CD4-positive, CD25-positive, alpha-beta regulatory T cell (primary cell): ENCODE results near the gene PPP2R5D. TPM values are rescaled to one million over a fixed set of nuclear protein-coding genes. Genes with fewer than 3 reads are reported as not detected.
A peak's percentile ranks its signal among the peaks of the same experiment; 100 is the strongest.

Source experiments
- ATAC-seq, 2 donors: fragments of 150-1000 bp; cut with Tn5 transposase; one replicate each; pipeline ENCODE4 v1.10.0; 2021; ENCODE audit warnings: low read depth in 2 of 2, moderate number of reproducible peaks in 2 of 2, moderate library complexity in 1 of 2
- DNase-seq, 3 donors: peaks; one replicate each; pipeline versions ENCODE4 v3.0.0 to v3.0.0-alpha.2; 2012 to 2022; ENCODE audit warnings: mixed read lengths in 1 of 3
- H3K27ac ChIP-seq: one replicate; pipeline ENCODE4 v1.7.0; 2013; ENCODE audit warnings: mild to moderate bottlenecking, low read length; ENCODE audit not compliant: insufficient read depth, poor library complexity, severe bottlenecking
- H3K27me3 ChIP-seq: one replicate; pipeline ENCODE4 v1.7.0; 2013; ENCODE audit warnings: low read length; ENCODE audit not compliant: control insufficient read depth, insufficient read depth
- H3K36me3 ChIP-seq: one replicate; pipeline ENCODE4 v1.7.0; 2013; ENCODE audit warnings: mild to moderate bottlenecking, low read length, moderate library complexity; ENCODE audit not compliant: control insufficient read depth, insufficient read depth
- H3K4me1 ChIP-seq: 2 replicates; pipeline ENCODE4 v1.7.0; 2013; ENCODE audit warnings: mild to moderate bottlenecking, low read length; ENCODE audit not compliant: insufficient read depth, control insufficient read depth, poor library complexity, severe bottlenecking
- H3K4me3 ChIP-seq: one replicate; pipeline ENCODE4 v1.7.0; 2013; ENCODE audit warnings: low read depth, mild to moderate bottlenecking, low read length, moderate library complexity
- H3K9me3 ChIP-seq, 2 experiments: 1 replicate in 1 of 2; 2 replicates in 1 of 2; pipeline ENCODE4 v1.7.0; 2013; ENCODE audit warnings: low read length in 2 of 2, mild to moderate bottlenecking in 1 of 2, moderate library complexity in 1 of 2; ENCODE audit not compliant: control insufficient read depth in 2 of 2
- H3K27ac Mint-ChIP-seq, 3 donors: one replicate each; pipeline ENCODE4 v1.8.0; 2020 to 2022; ENCODE audit warnings: mild to moderate bottlenecking in 3 of 3, mixed read lengths in 3 of 3, moderate library complexity in 2 of 3
- H3K27me3 Mint-ChIP-seq: one replicate; pipeline ENCODE4 v1.8.0; 2022; ENCODE audit warnings: mild to moderate bottlenecking, mixed read lengths
- H3K36me3 Mint-ChIP-seq: one replicate; pipeline ENCODE4 v1.8.0; 2020; ENCODE audit warnings: mixed read lengths
- H3K4me1 Mint-ChIP-seq, 4 donors: one replicate each; pipeline ENCODE4 v1.8.0; 2020 to 2022; ENCODE audit warnings: mixed read lengths in 4 of 4, mild to moderate bottlenecking in 1 of 4
- H3K4me3 Mint-ChIP-seq, 4 donors: one replicate each; pipeline ENCODE4 v1.8.0; 2020 to 2022; ENCODE audit warnings: mild to moderate bottlenecking in 4 of 4, mixed read lengths in 4 of 4, moderate library complexity in 3 of 4
- H3K9me3 Mint-ChIP-seq, 7 donors: one replicate each; pipeline ENCODE4 v1.8.0; 2020 to 2022; ENCODE audit warnings: mixed read lengths in 7 of 7, mild to moderate bottlenecking in 3 of 7, moderate library complexity in 2 of 7
- polyA plus RNA-seq, 4 donors: library from polyadenylated mRNA; unstranded; fragments of 300-500 nt; fragmentation: Illumina TruSeq; gene quantifications; one replicate each; pipeline ENCODE4 v1.2.3, GENCODE V29; 2021
- total RNA-seq: library from RNA; stranded (reverse); gene quantifications from one replicate; pipeline ENCODE4 v1.2.3, GENCODE V29; 2022

PPP2R5D gene
- total and polyA plus RNA-seq, 5 donors from 2014 or later = 23.0 to 35.4 (median 26.3) TPM

GRCh38 chr6:42967228-42967627 is 17.1 kb upstream of the PPP2R5D start:
- H3K27ac ChIP-seq = no peak overlapping the region
- no peak for DNase-seq
- Mint-ChIP-seq H3K36me3 (no peaks in the 10 kb centered on the region), H3K27ac (no peak overlapping the region), H3K4me3 (no peak overlapping the region), H3K9me3 (no peaks in the 10 kb centered on the region), H3K4me1 (peaks cover 0 to 7% (median 3%) of the 10 kb centered on the region in 4 donors), H3K27me3 (no peaks in the 10 kb centered on the region)
- no peaks in the 10 kb centered on the region for H3K4me1 ChIP-seq
- ATAC-seq = no peak
- no peaks in the 10 kb centered on the region for H3K27me3 ChIP-seq
- H3K9me3 ChIP-seq = no peaks in the 10 kb centered on the region
- H3K36me3 ChIP-seq = peaks cover 12% of the 10 kb centered on the region
- no peak overlapping the region for H3K4me3 ChIP-seq

DNA sequence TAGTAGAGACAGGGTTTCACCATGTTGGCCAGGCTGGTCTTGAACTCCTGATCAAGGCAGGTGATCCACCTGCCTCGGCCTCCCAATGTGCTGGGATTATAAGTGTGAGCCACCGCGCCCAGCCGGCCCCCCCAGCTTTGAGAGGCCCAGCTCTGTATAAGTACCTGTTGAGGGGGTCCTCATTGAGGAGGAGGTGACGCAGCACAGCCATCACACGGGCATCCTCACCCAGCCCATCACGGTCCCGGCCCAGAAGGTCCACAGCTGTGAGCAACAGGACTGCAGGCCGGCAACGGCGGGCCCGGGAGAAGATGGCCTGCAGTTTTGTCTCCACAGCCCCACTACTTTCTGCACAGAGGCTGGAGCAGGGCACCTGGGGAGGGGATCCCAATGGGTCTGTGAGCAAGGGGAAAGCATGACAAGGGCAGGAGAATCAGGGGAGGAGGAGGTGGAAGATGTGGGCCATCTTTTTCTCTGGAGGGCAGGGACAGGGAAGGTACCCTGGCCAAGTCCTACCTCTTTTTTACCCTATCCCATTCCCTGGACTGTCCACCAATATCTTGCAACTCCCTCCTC is 16.2 kb upstream of the PPP2R5D start:
- Mint-ChIP-seq H3K4me1 (peaks cover 0 to 7% (median 3%) of the 10 kb centered on the region in 4 donors), H3K27me3 (no peaks in the 10 kb centered on the region), H3K4me3 (no peak overlapping the region), H3K36me3 (no peaks in the 10 kb centered on the region), H3K9me3 (no peaks in the 10 kb centered on the region), H3K27ac (no peak overlapping the region)
- Histone ChIP-seq H3K9me3 (no peaks in the 10 kb centered on the region), H3K27ac (no peak overlapping the region), H3K27me3 (no peaks in the 10 kb centered on the region), H3K36me3 (peaks cover 12% of the 10 kb centered on the region), H3K4me1 (no peaks in the 10 kb centered on the region), H3K4me3 (no peak overlapping the region)
- ATAC-seq (no peak), DNase-seq (no peak)

GRCh38 chr6:42968783-42969182 is 15.6 kb upstream of the PPP2R5D start:
- peaks cover 10% of the 10 kb centered on the region for H3K36me3 ChIP-seq
- H3K4me1 ChIP-seq = no peaks in the 10 kb centered on the region
- Mint-ChIP-seq H3K4me3 (no peak overlapping the region), H3K9me3 (no peaks in the 10 kb centered on the region), H3K27me3 (no peaks in the 10 kb centered on the region), H3K4me1 (peaks cover 0 to 7% (median 5%) of the 10 kb centered on the region in 4 donors), H3K27ac (no peak overlapping the region), H3K36me3 (peaks cover 2% of the 10 kb centered on the region)
- H3K27ac ChIP-seq = no peak overlapping the region
- H3K9me3 ChIP-seq = no peaks in the 10 kb centered on the region
- H3K4me3 ChIP-seq = no peak overlapping the region
- DNase-seq (no peak), ATAC-seq (no peak)
- no peaks in the 10 kb centered on the region for H3K27me3 ChIP-seq

- Histone ChIP-seq H3K4me1 (no peaks in the 10 kb centered on the region), H3K27ac (no peak overlapping the region), H3K27me3 (no peaks in the 10 kb centered on the region), H3K36me3 (peaks cover 13% of the 10 kb centered on the region), H3K9me3 (no peaks in the 10 kb centered on the region), H3K4me3 (no peak overlapping the region)
- Mint-ChIP-seq H3K9me3 (no peaks in the 10 kb centered on the region), H3K36me3 (peaks cover 5% of the 10 kb centered on the region), H3K27ac (no peak overlapping the region), H3K4me3 (no peak overlapping the region), H3K27me3 (no peaks in the 10 kb centered on the region), H3K4me1 (peaks cover 0 to 10% (median 6%) of the 10 kb centered on the region in 4 donors)
- ATAC-seq = no peak
- DNase-seq = no peak
Observed at GRCh38 chr6:42969431-42969830, 14.9 kb upstream of the PPP2R5D start.

- no peak overlapping the region for H3K4me3 Mint-ChIP-seq
- H3K36me3 Mint-ChIP-seq = peaks cover 5% of the 10 kb centered on the region
- Histone ChIP-seq H3K27me3 (no peaks in the 10 kb centered on the region), H3K4me3 (no peak overlapping the region), H3K27ac (no peak overlapping the region), H3K36me3 (peaks cover 13% of the 10 kb centered on the region), H3K4me1 (no peaks in the 10 kb centered on the region), H3K9me3 (no peaks in the 10 kb centered on the region)
- no peak for ATAC-seq
- DNase-seq = no peak
- no peaks in the 10 kb centered on the region for H3K9me3 Mint-ChIP-seq
- no peak overlapping the region for H3K27ac Mint-ChIP-seq
- no peaks in the 10 kb centered on the region for H3K27me3 Mint-ChIP-seq
- peaks cover 2 to 13% (median 6%) of the 10 kb centered on the region in 4 donors for H3K4me1 Mint-ChIP-seq
Observed at GRCh38 chr6:42969934-42970333, 14.4 kb upstream of the PPP2R5D start.

DNA sequence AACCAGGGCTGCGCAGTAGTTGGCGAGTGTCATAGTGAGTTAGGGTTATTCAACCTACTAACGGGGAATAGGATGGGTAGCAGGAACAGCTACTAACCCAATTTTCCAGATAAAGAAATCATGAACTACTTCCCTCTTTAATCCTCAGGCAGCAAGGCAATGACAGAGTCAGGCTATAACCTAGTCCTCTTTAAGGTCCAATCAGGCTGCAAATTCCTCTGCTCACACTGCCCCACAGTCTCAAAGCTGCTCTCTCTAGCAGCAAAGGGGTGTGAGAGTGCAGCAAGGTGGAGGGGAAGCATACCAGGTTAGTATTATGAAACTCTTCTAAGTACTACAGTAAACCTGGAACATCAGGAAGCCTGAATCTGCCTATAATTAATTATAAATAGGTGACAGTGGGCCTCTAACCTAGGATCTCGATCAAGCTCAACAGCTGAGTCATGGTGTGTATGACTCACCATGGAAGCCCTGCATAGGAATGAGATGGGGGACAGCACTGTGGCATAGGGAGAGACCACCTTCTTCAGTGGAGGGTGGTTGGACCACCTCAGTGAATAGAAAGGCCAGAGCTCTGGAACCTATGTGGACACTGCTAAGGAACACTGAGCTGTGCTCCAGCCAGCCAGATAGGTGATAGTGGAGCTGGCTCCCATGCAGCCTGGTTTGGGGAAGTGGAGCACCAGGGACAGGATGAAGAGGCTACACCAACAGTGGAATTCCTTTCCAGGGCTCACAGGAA is 13.3 kb upstream of the PPP2R5D start:
- DNase-seq (no peak), ATAC-seq (no peak)
- Histone ChIP-seq H3K4me3 (no peak overlapping the region), H3K36me3 (peaks cover 9% of the 10 kb centered on the region), H3K4me1 (no peaks in the 10 kb centered on the region), H3K27me3 (no peaks in the 10 kb centered on the region), H3K9me3 (no peaks in the 10 kb centered on the region), H3K27ac (no peak overlapping the region)
- peak overlapping the region in 1 of 3 donors; percentile 15 for H3K27ac Mint-ChIP-seq
- no peaks in the 10 kb centered on the region for H3K9me3 Mint-ChIP-seq
- H3K4me1 Mint-ChIP-seq = peaks cover 9 to 21% (median 9%) of the 10 kb centered on the region in 4 donors
- H3K4me3 Mint-ChIP-seq = no peak overlapping the region
- H3K36me3 Mint-ChIP-seq = peaks cover 5% of the 10 kb centered on the region
- no peaks in the 10 kb centered on the region for H3K27me3 Mint-ChIP-seq

- Histone ChIP-seq H3K27me3 (no peaks in the 10 kb centered on the region), H3K27ac (no peak overlapping the region), H3K4me1 (peaks cover 4% of the 10 kb centered on the region), H3K9me3 (no peaks in the 10 kb centered on the region), H3K36me3 (peaks cover 9% of the 10 kb centered on the region), H3K4me3 (no peak overlapping the region)
- no peak overlapping the region for H3K27ac Mint-ChIP-seq
- peaks cover 6% of the 10 kb centered on the region for H3K36me3 Mint-ChIP-seq
- H3K4me3 Mint-ChIP-seq = no peak overlapping the region
- H3K27me3 Mint-ChIP-seq = no peaks in the 10 kb centered on the region
- DNase-seq (no peak), ATAC-seq (no peak)
- peaks cover 12 to 29% (median 15%) of the 10 kb centered on the region in 4 donors for H3K4me1 Mint-ChIP-seq
- H3K9me3 Mint-ChIP-seq = no peaks in the 10 kb centered on the region
Observed at GRCh38 chr6:42971746-42972327, 12.5 kb upstream of the PPP2R5D start.
